IPS-18a (cell line): ENCODE measurements around the gene GABRR3.

ENCODE experiments used
- H3K27ac ChIP-seq: one replicate; pipeline ENCODE4 v1.5.1; 2013; ENCODE audit warnings: low read length
- H3K27me3 ChIP-seq: one replicate; pipeline ENCODE4 v1.6.1; 2013; ENCODE audit warnings: mild to moderate bottlenecking, low read length; ENCODE audit not compliant: control insufficient read depth, insufficient read depth
- H3K36me3 ChIP-seq: one replicate; pipeline ENCODE4 v1.6.1; 2013; ENCODE audit warnings: low read depth, low read length; ENCODE audit not compliant: control insufficient read depth
- H3K4me1 ChIP-seq: one replicate; pipeline ENCODE4 v1.6.1; 2013; ENCODE audit warnings: low read depth, low read length; ENCODE audit not compliant: control insufficient read depth
- H3K4me3 ChIP-seq: one replicate; pipeline ENCODE4 v1.5.1; 2013; ENCODE audit warnings: low read length
- H3K9ac ChIP-seq: one replicate; pipeline ENCODE4 v1.6.1; 2013; ENCODE audit warnings: mild to moderate bottlenecking, low read length, moderate library complexity
- H3K9me3 ChIP-seq: one replicate; pipeline ENCODE4 v1.6.1; 2013; ENCODE audit warnings: low read depth, low read length; ENCODE audit not compliant: control insufficient read depth

Gene GABRR3

DNA sequence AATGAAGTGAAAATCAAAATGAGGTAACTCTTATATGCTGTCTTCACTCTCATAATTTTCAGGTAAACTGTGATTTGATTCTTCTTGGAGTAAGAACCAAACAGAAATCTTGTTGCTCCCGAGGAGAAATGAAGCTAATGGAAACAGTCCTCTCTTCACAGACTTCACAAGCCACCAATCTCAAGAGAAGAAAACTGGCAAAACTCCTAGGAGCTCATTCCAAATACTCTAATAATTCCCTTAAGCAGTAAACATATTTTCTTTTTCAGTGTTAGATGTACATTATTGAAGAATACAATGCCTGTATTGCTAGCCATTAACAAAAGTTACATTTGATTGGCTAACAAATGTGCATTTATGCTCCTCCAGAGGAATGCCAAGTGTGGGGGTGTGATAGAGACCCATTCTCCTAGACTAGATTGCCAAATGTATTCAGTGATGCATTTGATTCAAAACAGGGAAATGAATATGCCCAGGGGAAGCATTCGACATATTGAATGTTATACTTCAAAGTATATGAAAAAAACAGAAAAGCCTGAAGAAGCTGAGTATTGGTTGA is 51.1 kb downstream of the GABRR3 start:
- Histone ChIP-seq H3K27ac (no peak overlapping the region), H3K36me3 (no peaks in the 10 kb centered on the region), H3K27me3 (no peaks in the 10 kb centered on the region), H3K9ac (no peak overlapping the region), H3K9me3 (no peaks in the 10 kb centered on the region), H3K4me1 (no peaks in the 10 kb centered on the region), H3K4me3 (no peak overlapping the region)

DNA sequence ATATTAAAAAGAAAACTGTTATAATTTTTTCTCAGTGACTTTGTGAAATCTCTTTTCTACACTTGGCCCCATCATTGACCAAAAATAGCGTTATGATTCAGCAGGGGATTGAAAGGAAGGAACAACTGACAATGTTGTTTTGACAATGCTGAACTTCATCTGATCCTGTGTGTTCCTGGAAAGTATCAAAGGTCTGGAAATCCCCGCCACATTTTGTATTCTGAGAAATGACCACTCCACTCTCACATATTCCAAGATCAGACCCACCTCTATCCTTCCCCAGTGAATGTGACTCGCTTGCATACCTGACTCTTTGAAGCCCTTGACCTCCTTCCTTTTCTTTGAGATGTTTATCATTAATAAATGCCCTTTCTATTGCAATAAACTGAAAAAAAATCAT is 53.2 kb downstream of the GABRR3 start:
- H3K27me3 ChIP-seq = no peaks in the 10 kb centered on the region
- no peak overlapping the region for H3K9ac ChIP-seq
- no peak overlapping the region for H3K4me3 ChIP-seq
- no peak overlapping the region for H3K27ac ChIP-seq
- H3K4me1 ChIP-seq = peaks cover 5% of the 10 kb centered on the region
- no peaks in the 10 kb centered on the region for H3K36me3 ChIP-seq
- H3K9me3 ChIP-seq = no peaks in the 10 kb centered on the region

DNA sequence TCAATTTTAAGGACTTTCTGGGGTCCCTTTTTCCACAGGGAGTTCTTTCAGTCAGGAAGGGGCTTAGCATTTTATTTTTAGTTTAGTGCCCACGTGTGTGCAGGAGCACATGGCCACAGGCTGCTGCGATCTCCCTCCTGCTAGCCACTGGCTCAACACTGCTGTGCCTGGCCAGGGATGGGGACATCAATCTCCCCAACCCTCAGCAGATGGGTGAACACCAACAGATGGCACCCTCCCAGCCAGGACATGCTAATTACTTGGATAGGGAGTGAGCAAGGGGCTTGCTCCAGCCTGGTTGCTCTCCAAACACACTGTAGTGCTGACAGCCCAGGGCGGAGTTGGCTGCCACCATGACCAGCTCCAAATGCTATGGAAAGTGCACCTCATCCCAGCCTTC is 55.5 kb downstream of the GABRR3 start:
- Histone ChIP-seq H3K4me3 (no peak overlapping the region), H3K9me3 (no peaks in the 10 kb centered on the region), H3K27me3 (no peaks in the 10 kb centered on the region), H3K4me1 (peaks cover 5% of the 10 kb centered on the region), H3K27ac (no peak overlapping the region), H3K9ac (no peak overlapping the region), H3K36me3 (no peaks in the 10 kb centered on the region)

GRCh38 chr3:97975466-97975865 is 59.6 kb downstream of the GABRR3 start:
- H3K27ac ChIP-seq = no peak overlapping the region
- H3K4me1 ChIP-seq = peaks cover 5% of the 10 kb centered on the region
- no peaks in the 10 kb centered on the region for H3K9me3 ChIP-seq
- peaks cover 22% of the 10 kb centered on the region for H3K27me3 ChIP-seq
- H3K4me3 ChIP-seq = no peak overlapping the region
- H3K36me3 ChIP-seq = no peaks in the 10 kb centered on the region
- H3K9ac ChIP-seq = no peak overlapping the region

GRCh38 chr3:97974996-97975395 is 60.1 kb downstream of the GABRR3 start:
- Histone ChIP-seq H3K27me3 (peaks cover 22% of the 10 kb centered on the region), H3K9me3 (no peaks in the 10 kb centered on the region), H3K4me3 (no peak overlapping the region), H3K4me1 (peaks cover 5% of the 10 kb centered on the region), H3K27ac (no peak overlapping the region), H3K9ac (no peak overlapping the region), H3K36me3 (no peaks in the 10 kb centered on the region)

DNA sequence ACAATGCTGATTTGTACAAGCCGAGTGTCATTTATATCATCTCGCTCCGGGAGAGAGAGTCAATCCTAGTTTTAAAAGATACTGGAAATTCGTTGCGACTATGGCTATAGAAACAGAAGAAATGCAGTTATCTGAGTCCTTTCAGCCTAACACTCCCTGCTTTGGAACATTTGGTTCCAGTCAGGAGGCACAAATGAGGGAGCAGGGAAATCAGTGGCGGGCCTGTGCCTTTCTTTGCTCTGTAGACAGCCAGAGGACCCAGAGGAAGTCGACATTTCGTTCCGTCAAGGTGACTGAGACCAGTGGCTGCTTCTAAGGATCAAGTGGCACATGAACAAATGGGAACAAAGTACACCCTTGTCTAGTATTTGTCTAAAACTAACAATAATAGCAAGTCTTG is 62.1 kb downstream of the GABRR3 start:
- H3K27ac ChIP-seq = no peak overlapping the region
- no peak overlapping the region for H3K4me3 ChIP-seq
- H3K27me3 ChIP-seq = peaks cover 22% of the 10 kb centered on the region
- H3K9me3 ChIP-seq = no peaks in the 10 kb centered on the region
- H3K36me3 ChIP-seq = no peaks in the 10 kb centered on the region
- no peaks in the 10 kb centered on the region for H3K4me1 ChIP-seq
- no peak overlapping the region for H3K9ac ChIP-seq

GRCh38 chr3:97971679-97972567 is 63.2 kb downstream of the GABRR3 start, which contains the start of gene RIOX2:
Gene RIOX2, minus strand, starts transcription at chr3:97972431. Its CDS starts 4,838 bp downstream, at chr3:97967593.
- peaks cover 22% of the 10 kb centered on the region for H3K27me3 ChIP-seq
- peak within 1 kb of the TSS; percentile 52 for H3K4me3 ChIP-seq
- no peak within 1 kb of the TSS for H3K27ac ChIP-seq
- peak within 1 kb of the TSS; percentile 26 for H3K9ac ChIP-seq
- no peaks in the 10 kb centered on the region for H3K36me3 ChIP-seq
- H3K9me3 ChIP-seq = no peaks in the 10 kb centered on the region
- H3K4me1 ChIP-seq = no peaks in the 10 kb centered on the region

- Histone ChIP-seq H3K4me3 (peak overlapping the region; percentile 52), H3K4me1 (no peaks in the 10 kb centered on the region), H3K9me3 (no peaks in the 10 kb centered on the region), H3K9ac (peak overlapping the region; percentile 26), H3K27ac (no peak overlapping the region), H3K36me3 (no peaks in the 10 kb centered on the region), H3K27me3 (peaks cover 22% of the 10 kb centered on the region)
These were observed 64.0 kb downstream of the GABRR3 start for GRCh38 chr3:97970956-97971620.

- Histone ChIP-seq H3K27ac (no peak overlapping the region), H3K4me3 (no peak overlapping the region), H3K4me1 (no peaks in the 10 kb centered on the region), H3K27me3 (peaks cover 22% of the 10 kb centered on the region), H3K36me3 (no peaks in the 10 kb centered on the region), H3K9ac (no peak overlapping the region), H3K9me3 (no peaks in the 10 kb centered on the region)
These were observed 65.0 kb downstream of the GABRR3 start for GRCh38 chr3:97970156-97970555.

GRCh38 chr3:97969541-97969940 is 65.6 kb downstream of the GABRR3 start:
- Histone ChIP-seq H3K4me1 (no peaks in the 10 kb centered on the region), H3K9ac (no peak overlapping the region), H3K27me3 (peaks cover 22% of the 10 kb centered on the region), H3K36me3 (no peaks in the 10 kb centered on the region), H3K27ac (no peak overlapping the region), H3K9me3 (no peaks in the 10 kb centered on the region), H3K4me3 (no peak overlapping the region)

DNA sequence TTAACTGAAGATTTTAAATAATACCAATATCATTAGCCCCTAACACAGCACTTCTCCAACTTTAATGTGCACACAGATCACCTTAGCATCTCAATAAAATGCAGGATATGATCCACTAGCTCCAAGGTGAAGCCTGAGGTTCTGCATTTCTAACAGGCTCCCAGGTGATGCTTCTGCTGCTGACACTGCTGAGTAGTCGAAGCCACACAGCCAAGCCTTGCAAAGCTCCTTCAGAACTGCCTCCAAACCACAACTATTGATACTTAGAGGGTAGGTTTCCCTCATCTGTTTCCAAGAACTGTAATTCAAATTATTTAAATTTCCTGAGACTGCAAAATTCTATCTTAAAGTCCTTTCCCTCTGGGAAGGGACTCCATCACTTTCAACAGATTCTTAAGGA is 66.7 kb downstream of the GABRR3 start:
- Histone ChIP-seq H3K27ac (no peak overlapping the region), H3K9ac (no peak overlapping the region), H3K27me3 (peaks cover 16% of the 10 kb centered on the region), H3K4me1 (no peaks in the 10 kb centered on the region), H3K36me3 (no peaks in the 10 kb centered on the region), H3K4me3 (no peak overlapping the region), H3K9me3 (no peaks in the 10 kb centered on the region)
